NCI-H1105 (cell line): ENCODE results near the gene GRWD1.
A peak's percentile ranks its signal among the peaks of the same experiment; 100 is the strongest.

Experiments used
- DNase-seq: peaks from one replicate; lab custom pipeline; 2025; lab: John Stamatoyannopoulos, UW

Gene GRWD1

GRCh38 chr19:48445606-48446481 lies at the start of gene GRWD1:
TSS of gene GRWD1 (plus strand) at chr19:48445983. CDS start at chr19:48446006, 23 bp downstream.
- peak; percentile 98 for DNase-seq

DNA sequence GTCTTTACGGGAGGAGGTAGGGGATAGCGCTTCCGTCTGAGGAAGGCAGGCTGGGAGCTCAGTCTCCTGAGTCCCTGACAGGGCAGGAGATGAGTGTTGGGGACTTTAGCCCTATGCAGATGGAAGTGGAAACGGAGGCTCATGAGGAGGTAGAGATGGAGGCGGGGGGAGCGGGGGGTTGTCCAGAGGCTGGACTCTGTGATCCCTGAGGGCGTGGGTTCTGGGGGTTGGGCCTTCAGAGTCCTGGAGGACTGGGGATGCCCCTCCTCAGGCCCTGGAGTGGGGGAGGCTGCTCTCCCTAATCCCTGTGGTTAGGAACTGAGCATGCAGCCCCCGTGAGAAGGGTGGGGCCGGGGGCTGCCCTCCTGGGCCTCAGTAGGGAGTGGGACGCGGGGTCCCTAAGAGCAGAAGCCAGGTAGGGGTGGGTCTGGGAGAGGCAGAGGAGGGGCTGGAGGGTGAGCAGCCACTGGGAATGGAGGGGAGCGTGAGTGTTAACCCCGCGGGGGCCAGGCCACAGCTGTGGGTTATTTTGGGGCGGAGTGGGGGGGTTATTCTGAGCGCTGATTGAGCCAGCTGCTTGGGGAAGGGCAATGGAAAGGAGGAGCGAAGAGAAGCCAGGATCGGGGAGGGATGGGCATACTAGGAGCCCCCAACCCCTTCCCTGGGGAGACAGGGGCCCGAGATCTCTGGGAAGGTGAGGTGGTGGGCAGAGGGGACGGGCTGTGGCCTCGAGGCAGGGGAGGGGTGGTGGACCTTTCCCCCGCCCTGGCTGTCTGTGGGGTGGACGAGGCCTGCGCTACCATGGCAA lies 49.6 kb upstream of the GRWD1 start:
- no peak for DNase-seq

DNA sequence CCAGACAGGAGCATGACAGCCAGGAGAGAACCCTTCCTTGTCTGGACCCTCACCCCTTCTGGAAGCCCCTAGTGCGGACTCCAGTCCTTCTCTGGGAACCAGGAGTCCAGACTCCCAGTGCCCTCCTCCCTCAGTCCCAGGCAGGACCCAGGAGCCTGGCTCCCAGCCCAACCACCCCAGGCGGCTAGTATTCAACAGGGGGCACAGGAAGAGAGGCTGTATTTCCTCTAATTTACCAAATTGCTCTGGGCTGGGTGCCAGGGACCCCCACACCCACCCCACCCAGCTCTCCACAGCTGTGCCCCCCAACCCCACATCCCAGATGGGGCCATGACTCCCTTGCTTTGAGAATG lies 49.0 kb upstream of the GRWD1 start:
- no peak for DNase-seq

GRCh38 chr19:48397263-48398101 lies 48.3 kb upstream of the GRWD1 start:
- DNase-seq: no peak

DNA sequence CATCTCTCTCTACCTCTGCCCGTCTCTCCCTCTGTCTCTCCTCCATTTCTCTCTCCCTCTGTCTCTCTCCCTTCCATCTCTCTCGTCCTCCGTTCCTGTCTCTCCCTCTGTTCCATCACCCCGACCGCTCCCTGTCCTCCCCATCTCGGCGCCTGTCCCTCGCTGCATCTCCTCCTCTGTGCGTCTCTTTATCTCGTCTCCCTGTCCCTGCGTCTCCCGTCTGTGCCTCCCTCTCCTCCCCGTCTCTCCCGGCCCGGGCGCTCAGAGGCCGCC lies 47.7 kb upstream of the GRWD1 start:
- DNase-seq: no peak

GRCh38 chr19:48398375-48399235 lies 47.2 kb upstream of the GRWD1 start:
- DNase-seq: peak; percentile 86

DNA sequence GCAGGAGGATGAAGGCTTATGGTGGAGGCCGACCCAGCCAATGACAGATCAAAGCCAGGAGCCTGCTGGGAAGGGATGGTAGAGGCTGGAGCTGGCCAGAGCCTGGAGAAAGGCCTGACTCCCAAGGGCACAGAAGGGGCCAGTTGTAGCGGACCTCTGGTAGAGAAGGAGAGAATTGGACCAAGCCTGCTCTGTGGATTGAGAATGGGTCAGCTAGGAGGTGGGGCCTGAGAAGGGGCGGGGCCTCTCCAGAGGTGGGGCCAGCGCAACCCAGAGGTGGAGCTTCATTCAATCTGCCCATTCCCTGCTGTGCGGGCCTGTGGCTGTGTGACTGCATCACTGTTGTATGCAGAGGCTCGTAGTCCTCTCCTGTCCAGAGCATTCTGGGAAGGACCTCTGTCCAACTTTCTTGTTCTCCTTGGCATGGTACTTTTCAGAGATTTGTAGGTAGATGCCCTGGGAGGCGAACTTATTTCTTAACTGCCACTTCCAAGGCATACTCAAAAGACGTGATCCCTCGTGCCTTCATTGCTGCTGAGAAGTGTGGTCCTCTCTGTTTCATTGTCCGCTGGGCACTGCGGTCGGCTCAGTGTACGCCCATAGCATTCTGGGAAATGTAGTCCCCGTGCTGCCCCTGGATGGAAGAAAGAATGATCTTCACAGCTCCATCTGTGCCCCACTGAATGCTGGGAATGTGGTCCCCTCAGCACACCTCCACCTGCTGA lies 45.6 kb upstream of the GRWD1 start:
- DNase-seq: no peak

DNA sequence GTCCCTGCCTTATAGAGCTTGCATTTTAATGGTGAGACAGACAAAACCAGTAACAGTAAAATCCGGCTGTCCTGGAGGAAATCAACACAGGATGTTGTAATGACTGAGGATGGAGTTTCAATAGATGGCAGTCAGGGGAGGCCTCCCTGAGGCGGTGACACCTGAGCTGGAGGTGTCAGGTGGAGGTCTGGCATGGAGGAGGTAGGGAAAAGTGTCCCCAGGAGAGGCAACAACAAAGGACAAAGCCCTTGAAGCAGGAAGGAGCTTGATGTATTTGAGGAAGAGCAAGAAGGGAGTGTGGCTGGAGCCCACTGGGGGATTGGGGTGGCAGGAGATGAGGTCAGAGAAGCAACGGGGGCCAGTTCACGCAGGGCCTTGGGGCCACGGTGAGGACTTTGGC lies 44.5 kb upstream of the GRWD1 start:
- no peak for DNase-seq

DNA sequence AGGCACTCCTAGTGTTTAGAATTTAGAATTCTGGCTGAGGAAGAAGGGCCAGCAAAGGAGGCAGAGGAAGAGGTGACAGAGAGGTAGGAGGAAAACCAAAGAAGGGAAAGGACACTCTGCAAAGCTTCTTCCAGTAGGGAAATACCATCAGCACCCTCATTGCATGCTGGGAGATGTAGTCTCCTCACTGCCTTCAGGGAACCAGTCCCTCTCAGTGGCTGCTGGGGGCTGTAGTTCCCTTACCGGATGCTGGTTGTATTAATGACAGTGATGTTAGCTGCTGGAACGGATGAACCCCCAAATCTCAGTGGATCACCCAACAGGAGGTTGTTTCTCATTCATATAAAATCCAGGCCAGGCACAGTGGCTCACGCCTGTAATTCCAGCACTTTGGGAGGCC lies 42.2 kb upstream of the GRWD1 start:
- no peak for DNase-seq

DNA sequence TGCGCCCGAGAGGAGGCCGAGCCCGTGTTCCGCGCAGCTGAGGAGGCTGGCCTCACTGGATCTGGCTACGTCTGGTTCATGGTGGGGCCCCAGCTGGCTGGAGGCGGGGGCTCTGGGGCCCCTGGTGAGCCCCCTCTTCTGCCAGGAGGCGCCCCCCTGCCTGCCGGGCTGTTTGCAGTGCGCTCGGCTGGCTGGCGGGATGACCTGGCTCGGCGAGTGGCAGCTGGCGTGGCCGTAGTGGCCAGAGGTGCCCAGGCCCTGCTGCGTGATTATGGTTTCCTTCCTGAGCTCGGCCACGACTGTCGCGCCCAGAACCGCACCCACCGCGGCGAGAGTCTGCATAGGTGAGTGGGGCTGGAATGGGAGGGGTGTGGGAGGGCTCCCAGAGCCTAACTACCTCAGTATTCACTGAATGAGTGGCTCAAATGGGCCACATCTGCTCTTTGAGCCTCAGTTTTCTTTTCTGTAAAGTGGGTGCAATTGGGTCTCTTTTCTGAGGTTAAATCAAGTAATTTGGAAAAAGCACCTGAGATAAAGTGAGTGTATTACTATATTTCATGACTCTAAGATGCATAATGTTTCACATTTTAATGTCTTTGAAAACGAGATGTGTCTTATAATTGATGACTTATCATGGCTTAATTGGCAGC lies 40.6 kb upstream of the GRWD1 start:
- DNase-seq: no peak

DNA sequence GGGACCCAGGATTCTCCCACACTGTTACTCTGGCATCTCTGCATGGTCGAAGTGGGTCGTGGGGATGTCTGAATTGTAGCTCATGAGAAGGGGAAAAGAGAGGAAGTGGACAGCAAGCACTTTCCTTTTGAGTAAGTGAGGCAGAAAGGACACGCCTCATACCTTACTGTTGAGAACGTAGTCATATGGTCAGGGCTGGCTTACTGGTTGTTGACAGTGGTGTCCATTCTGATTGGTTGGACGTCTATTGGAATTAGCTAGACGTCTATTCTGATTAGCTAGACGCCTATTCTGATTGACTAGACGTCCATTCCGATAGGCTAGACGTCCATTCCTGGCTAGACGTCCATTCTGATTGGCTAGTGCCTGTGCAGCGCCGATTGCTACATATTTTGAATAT lies 39.9 kb upstream of the GRWD1 start:
- DNase-seq: no peak

- DNase-seq: no peak
Observed at GRCh38 chr19:48413879-48414587, 31.8 kb upstream of the GRWD1 start.

DNA sequence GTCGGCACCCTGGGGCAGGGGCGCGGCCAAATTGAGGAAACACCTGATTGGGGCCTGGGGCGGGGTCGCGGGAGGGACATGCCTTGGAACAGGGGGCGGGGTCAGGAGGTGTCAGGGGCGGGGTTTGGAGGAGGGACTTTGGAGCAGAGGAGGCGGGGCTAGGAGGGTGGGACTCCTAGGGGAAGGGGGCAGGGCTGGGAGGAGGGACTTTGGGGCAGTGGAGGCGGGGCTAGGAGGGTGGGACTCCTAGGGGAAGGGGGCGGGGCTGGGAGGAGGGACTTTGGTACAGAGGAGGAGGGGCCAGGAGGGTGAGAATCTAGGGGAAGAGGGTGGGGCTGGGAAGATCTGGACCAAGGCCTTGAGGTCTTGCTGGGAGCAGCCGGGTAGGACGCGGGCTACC lies 30.4 kb upstream of the GRWD1 start:
- DNase-seq: no peak

GRCh38 chr19:48415806-48416221 lies 30.0 kb upstream of the GRWD1 start:
- no peak for DNase-seq

- DNase-seq: no peak
Observed at GRCh38 chr19:48417421-48417820, 28.4 kb upstream of the GRWD1 start.

GRCh38 chr19:48418317-48419064 lies 27.3 kb upstream of the GRWD1 start:
- no peak for DNase-seq

- DNase-seq: no peak
Observed at GRCh38 chr19:48419158-48419920, 26.4 kb upstream of the GRWD1 start.

DNA sequence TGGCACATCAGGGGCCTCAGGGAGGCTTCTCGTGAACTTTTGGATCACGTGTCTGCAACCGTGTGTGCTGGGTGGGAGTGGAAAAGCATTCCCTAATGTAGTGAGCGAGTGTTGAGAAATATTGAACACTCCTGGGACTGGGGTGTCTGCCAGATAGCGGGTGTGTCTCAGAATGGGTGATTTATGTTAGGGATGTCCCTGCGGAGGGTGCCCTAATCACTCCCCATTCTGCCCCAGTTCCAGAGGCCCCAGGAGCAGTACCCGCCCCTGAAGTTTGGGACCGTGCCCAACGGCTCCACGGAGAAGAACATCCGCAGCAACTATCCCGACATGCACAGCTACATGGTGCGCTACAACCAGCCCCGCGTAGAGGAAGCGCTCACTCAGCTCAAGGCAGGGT lies 24.2 kb upstream of the GRWD1 start:
- DNase-seq: no peak
